ENCODE results near the gene CDC42BPG.

The CDC42BPG gene

DNA sequence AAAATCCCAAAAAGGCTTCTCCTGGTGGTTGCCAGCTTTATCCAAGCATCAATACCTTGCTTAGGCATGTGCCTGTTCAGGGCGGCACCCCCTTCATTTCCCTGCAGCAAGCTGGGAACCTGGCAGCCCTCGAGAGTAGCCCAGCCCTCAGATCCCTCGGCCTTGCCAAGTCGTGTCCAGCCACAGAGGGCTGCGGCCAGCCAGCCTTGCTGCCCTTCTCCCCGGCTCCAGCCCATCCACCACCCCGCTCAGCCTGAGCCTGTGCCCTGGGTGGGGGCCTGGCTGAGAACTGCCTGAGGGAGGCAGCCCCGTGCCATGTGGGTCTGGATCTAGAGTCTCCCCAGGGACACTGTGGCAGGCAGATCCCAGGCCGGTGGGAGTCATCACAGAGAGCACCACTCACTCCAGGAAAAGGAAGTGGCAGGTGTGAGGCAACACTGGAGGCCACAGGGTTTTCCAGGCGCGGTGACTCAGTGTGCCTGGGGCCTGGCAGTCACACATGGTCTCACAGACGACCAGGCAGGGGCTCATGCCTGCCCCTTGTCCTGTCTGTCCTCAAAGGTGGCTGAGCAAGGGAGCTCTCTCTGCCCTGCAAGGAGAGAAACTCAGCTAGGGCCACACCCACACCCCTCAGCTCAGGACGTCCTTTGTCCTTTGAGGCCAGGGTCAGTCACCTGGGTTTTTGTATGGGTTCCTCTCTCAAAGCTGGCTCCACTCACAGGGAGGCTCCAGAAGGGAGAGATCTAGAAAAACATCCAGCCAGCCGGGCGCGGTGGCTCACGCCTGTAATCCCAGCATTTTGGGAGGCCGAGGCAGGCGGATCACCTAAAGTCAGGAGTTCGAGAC lies 12.2 kb upstream of the CDC42BPG start:
- TF ChIP-seq, protein P1, sequence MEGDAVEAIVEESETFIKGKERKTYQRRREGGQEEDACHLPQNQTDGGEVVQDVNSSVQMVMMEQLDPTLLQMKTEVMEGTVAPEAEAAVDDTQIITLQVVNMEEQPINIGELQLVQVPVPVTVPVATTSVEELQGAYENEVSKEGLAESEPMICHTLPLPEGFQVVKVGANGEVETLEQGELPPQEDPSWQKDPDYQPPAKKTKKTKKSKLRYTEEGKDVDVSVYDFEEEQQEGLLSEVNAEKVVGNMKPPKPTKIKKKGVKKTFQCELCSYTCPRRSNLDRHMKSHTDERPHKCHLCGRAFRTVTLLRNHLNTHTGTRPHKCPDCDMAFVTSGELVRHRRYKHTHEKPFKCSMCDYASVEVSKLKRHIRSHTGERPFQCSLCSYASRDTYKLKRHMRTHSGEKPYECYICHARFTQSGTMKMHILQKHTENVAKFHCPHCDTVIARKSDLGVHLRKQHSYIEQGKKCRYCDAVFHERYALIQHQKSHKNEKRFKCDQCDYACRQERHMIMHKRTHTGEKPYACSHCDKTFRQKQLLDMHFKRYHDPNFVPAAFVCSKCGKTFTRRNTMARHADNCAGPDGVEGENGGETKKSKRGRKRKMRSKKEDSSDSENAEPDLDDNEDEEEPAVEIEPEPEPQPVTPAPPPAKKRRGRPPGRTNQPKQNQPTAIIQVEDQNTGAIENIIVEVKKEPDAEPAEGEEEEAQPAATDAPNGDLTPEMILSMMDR (IDR thresholded peaks at IDR 0.05; ENCODE audit: low read depth, low read length), result no peak

DNA sequence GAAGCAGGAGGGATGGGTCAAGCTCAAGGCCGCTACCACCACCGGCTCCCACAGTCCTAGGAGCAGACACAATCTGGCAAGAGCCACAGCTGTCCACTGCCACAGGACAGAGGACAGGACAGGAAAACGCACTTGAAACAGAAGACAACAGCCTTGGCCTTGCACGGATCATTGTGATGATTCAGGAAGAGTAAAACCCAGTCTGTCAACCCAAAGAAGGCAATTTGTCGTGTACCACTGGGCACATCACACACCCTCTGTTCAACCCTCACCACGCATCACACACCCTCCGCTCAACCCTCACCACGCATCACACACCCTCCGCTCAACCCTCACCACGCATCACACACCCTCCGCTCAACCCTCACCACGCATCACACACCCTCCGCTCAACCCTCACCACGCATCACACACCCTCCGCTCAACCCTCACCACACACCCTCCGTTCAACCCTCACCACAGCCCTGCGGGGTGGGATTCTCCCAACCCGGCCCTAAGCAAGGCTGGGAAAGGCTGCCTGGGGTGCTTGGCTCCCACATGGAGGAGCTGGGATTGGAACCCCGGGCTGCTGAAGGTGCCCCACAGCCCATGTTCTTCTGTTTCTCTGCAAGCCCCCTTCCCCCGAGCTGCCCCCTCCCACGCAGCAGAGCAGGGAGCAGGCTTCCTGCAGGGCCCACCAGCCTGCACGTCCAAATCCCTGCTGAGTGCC lies 11.3 kb upstream of the CDC42BPG start:
- no peak overlapping the region for H3K4me3 ChIP-seq (ENCODE audit: low read depth, low read length)

More for the DNA sequence above, 12.2 kb upstream of the CDC42BPG start:
- no peak overlapping the region for H3K4me3 ChIP-seq (ENCODE audit: low read depth, low read length)

DNA sequence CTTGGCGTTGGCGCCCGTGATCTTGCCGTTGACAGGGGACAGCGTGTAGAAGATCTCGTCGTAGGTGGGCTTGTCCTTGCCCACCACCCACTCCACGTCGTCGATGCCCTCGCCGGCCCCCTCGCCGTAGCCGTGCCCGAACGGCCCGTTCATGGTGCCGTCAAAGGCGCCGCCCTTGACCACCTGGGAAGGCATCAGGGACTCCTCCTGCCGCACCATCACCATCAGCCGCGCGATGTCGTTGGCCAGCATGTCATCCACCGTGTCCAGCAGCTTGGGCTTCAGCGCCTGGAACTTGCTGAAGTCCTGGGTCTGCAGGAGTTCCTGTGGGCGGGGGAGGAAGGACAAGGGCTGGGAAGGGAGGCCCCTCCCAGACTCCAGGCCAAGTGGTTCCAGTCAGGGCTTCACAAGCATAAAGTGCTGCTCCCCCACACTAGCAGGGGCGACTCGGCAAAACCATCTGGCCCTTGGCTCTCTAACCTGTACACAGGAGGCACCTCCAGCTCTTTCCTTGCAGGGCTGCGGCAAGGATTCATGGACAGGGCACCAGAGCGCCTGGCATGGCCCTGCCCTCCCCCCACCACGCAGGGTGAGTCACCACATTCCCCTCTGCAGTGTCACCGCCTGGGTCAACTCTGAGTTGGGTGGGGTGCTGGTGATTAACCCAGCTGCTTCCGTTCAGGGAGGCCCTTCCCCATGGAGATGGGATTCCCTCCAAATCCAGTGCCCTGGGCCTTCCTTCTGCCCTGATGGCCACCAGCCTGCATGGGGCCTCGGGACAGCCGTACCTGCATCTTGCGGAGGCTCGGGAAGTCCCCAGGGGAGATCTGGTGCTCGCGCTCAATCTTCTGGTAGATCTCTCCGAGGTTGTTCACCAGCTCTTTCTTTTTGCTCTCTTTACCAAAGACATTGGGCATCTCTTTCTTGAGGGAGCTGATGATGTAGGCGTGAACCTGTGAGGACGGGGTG lies 10.4 kb upstream of the CDC42BPG start:
- H3K4me3 ChIP-seq (ENCODE audit: low read depth, low read length), result no peak overlapping the region

More for the DNA sequence above, 11.3 kb upstream of the CDC42BPG start:
- TF ChIP-seq, protein P1 (IDR thresholded peaks at IDR 0.05; ENCODE audit: low read depth, low read length), result no peak

DNA sequence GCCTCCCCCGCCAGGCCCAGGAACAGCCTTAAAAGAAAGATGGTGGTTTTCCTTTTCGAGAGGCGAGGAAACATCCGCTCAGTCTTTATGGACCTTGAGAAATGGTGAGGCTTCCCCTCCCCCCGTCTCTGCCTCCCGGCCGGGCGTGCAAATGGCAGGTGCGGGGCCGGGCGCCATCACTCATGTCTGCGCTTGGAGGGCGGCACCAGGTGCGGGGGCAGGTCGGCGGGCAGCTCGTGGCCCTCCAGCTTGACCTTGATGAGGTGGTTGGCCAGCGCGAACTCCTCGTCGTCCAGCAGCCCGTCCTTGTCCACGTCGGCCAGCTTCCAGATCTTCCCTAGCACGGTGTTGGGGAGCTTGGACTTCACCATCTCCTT lies 9.7 kb upstream of the CDC42BPG start:
- H3K4me3 ChIP-seq (ENCODE audit: low read depth, low read length), result no peak overlapping the region
- TF ChIP-seq, protein P1 (IDR thresholded peaks at IDR 0.05; ENCODE audit: low read depth, low read length), result no peak

More for the DNA sequence above, 10.4 kb upstream of the CDC42BPG start:
- TF ChIP-seq, protein P1 (IDR thresholded peaks at IDR 0.05; ENCODE audit: low read depth, low read length), result no peak

- no peak overlapping the region for H3K4me3 ChIP-seq (ENCODE audit: low read depth, low read length)
- TF ChIP-seq, protein P1 (IDR thresholded peaks at IDR 0.05; ENCODE audit: low read depth, low read length), result no peak
Measured at GRCh38 chr11:64853709-64854108, 9.3 kb upstream of the CDC42BPG start.

- H3K4me3 ChIP-seq (ENCODE audit: low read depth, low read length), result no peak overlapping the region
- TF ChIP-seq, protein P1 (IDR thresholded peaks at IDR 0.05; ENCODE audit: low read depth, low read length), result no peak
Measured at GRCh38 chr11:64852804-64853509, 8.5 kb upstream of the CDC42BPG start.

Data from WI38 (cell line).